Kidney (tissue), 14 donors: ENCODE measurements around the gene ERCC3. TPM values are rescaled to one million over a fixed set of nuclear protein-coding genes. Genes with fewer than 3 reads are reported as not detected.
"Not testable (repeated sequence)": the region's sequence is repeated elsewhere in the genome, so short reads cannot be mapped to it uniquely, and the experiment has no call there.

Experiments used
- DNase-seq, 5 donors: peaks; one replicate each; pipeline ENCODE4 v3.0.0-alpha.2; 2013 to 2020
- FAIRE-seq: peaks from 2 replicates; lab custom pipeline; 2012; peaks lifted over from hg19 to GRCh38; lab: Jason Lieb, UNC
- H3K27ac ChIP-seq, 2 donors: one replicate each; pipeline ENCODE4 v1.7.0; 2013; ENCODE audit warnings: low read depth in 2 of 2, low read length in 2 of 2, inconsistent platforms in 1 of 2
- H3K27me3 ChIP-seq: one replicate; pipeline ENCODE4 v1.7.1; 2013; ENCODE audit warnings: low read length, inconsistent platforms; ENCODE audit not compliant: control insufficient read depth, insufficient read depth
- H3K36me3 ChIP-seq, 3 donors: one replicate each; pipeline versions ENCODE4 v1.7.0 to v1.7.1; 2013; ENCODE audit warnings: low read length in 3 of 3, control low read depth in 1 of 3, inconsistent platforms in 1 of 3; ENCODE audit not compliant: insufficient read depth in 3 of 3, control insufficient read depth in 2 of 3
- H3K4me1 ChIP-seq, 3 donors: one replicate each; pipeline versions ENCODE4 v1.7.0 to v1.7.1; 2013; ENCODE audit warnings: low read length in 3 of 3, inconsistent platforms in 1 of 3, low read depth in 1 of 3; ENCODE audit not compliant: control insufficient read depth in 2 of 3, insufficient read depth in 2 of 3
- H3K4me3 ChIP-seq, 3 donors: one replicate each; pipeline versions ENCODE4 v1.7.0 to v1.8.1; 2013; ENCODE audit warnings: low read length in 3 of 3, control low read depth in 1 of 3, inconsistent platforms in 1 of 3
- H3K9ac ChIP-seq, 3 donors: one replicate each; pipeline versions ENCODE4 v1.7.0 to v1.7.1; 2013; ENCODE audit warnings: low read length in 3 of 3, control low read depth in 1 of 3, inconsistent platforms in 1 of 3
- H3K9me3 ChIP-seq, 3 donors: one replicate each; pipeline versions ENCODE4 v1.7.0 to v1.7.1; 2013; ENCODE audit warnings: low read length in 3 of 3, control low read depth in 1 of 3, inconsistent platforms in 1 of 3; ENCODE audit not compliant: control insufficient read depth in 2 of 3, insufficient read depth in 1 of 3
- intact Hi-C: fragments of 100-400 bp; cut with DNase I; formaldehyde crosslinking; loops from one replicate; pipeline ENCODE4 v1.11.1; 2022
- polyA plus RNA-seq: library from polyadenylated mRNA; stranded (reverse); fragments of 350-450 nt; fragmentation: Illumina TruSeq; extraction: RNeasy Lipid Tissue Mini Kit (QIAGEN cat#74804); gene quantifications from one replicate; pipeline ENCODE4 v1.2.3, GENCODE V29; 2014; ENCODE audit warnings: low read depth, low replicate concordance; ENCODE audit not compliant: insufficient read depth
- total RNA-seq: library from RNA; stranded (reverse); fragmentation: NEBNext Ultra II Directional; extraction: Animal tissue kit (Norgen Biotek cat#: 25700); gene quantifications from one replicate; pipeline ENCODE4 v1.2.1, GENCODE V29; 2021
- TF ChIP-seq, protein P1 (sequence below): IDR thresholded peaks from 3 replicates; pipeline ENCODE4 v1.5.1; 2012; ENCODE audit warnings: mild to moderate bottlenecking, moderate library complexity, borderline replicate concordance; ENCODE audit not compliant: insufficient read depth; ENCODE audit errors: extremely low read depth
- donor health status: control.
- donor health status: control.
- donor health status: control.
- donor health status: control.
- donor health status: control.
- donor health status: DM: yes; HTN: yes; CAD: no.
- donor health status: Normal renal cell carcinoma (clear cell type).

ERCC3 gene
- total and polyA plus RNA-seq, 2 donors from 2014 or later, result 23.5 to 37.1 TPM

DNA sequence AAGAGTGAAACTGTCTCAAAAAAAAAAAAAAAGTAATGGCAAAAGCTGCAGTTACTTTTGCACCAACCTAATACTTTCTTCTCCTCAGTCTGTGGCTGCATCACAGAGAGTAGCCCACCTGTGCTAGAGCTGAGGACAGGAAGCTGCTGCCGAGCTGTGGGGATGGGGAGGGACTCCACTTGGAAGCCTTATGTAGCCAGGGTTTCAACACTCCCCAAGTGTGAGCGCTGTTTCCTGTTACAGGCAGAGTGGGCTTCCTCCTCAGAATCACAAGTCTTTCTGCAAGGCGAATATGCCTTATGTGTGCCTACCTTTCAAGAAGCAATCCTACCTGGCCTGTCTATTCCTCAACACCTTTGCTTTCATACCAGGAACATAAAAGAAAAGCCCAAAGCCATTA is 37.6 kb downstream of the ERCC3 start:
- FAIRE-seq, result no peak
- no peaks in the 10 kb centered on the region for H3K27me3 ChIP-seq
- peaks cover 6 to 26% (median 24%) of the 10 kb centered on the region in 3 donors for H3K36me3 ChIP-seq
- no peaks in the 10 kb centered on the region for H3K4me1 ChIP-seq
- H3K27ac ChIP-seq, result no peak overlapping the region
- no peaks in the 10 kb centered on the region for H3K9me3 ChIP-seq
- H3K9ac ChIP-seq, result no peak overlapping the region
- H3K4me3 ChIP-seq, result no peak overlapping the region
- no peak for DNase-seq
- TF ChIP-seq, protein P1, sequence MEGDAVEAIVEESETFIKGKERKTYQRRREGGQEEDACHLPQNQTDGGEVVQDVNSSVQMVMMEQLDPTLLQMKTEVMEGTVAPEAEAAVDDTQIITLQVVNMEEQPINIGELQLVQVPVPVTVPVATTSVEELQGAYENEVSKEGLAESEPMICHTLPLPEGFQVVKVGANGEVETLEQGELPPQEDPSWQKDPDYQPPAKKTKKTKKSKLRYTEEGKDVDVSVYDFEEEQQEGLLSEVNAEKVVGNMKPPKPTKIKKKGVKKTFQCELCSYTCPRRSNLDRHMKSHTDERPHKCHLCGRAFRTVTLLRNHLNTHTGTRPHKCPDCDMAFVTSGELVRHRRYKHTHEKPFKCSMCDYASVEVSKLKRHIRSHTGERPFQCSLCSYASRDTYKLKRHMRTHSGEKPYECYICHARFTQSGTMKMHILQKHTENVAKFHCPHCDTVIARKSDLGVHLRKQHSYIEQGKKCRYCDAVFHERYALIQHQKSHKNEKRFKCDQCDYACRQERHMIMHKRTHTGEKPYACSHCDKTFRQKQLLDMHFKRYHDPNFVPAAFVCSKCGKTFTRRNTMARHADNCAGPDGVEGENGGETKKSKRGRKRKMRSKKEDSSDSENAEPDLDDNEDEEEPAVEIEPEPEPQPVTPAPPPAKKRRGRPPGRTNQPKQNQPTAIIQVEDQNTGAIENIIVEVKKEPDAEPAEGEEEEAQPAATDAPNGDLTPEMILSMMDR, result no peak
- intact Hi-C loops, result no loop called here

DNA sequence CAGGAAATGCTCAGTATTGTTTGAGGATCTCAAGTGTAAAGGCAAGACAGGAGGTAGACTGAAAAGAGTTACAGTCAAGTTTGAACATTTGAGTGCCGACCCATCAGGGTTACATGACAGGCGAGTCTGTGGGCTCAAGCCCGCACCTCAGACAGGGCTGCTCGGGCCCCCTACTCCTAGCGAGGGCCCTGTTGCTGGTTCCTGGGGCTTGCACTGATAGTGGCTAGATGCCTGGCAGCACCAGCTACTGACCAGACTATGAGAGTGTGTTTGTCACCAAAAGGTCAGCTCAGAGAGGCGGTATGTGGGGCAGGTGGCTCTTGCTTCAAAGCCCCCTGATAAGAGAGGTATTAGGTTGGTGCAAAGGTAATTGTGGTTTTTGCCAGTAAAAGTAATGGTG is 38.2 kb downstream of the ERCC3 start:
- intact Hi-C loops, result no loop called here
- Histone ChIP-seq H3K9ac (no peak overlapping the region), H3K9me3 (no peaks in the 10 kb centered on the region), H3K4me3 (no peak overlapping the region), H3K27ac (no peak overlapping the region), H3K36me3 (peaks cover 6 to 20% (median 19%) of the 10 kb centered on the region in 3 donors), H3K4me1 (no peaks in the 10 kb centered on the region), H3K27me3 (no peaks in the 10 kb centered on the region)
- TF ChIP-seq, protein P1, result no peak
- DNase-seq, result no peak
- FAIRE-seq, result no peak

DNA sequence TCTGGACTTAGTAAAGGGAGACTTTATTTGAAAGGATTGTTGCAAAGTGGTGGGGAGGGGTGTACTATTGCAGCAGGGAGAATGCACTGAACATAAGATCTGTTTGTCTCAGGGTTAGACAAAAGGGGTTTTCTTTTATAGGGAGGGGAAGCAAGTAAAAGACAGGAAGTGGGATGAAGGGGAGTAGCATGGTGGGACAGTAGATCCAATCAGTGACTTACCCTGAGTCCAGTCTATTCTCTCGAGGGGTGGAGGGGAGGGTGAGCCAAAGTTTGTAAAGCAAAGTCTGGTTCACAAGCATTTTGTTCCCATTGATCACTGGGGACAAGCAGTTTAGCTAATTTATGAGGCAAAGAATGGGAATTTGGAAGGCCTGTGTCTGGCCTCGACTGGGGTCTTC is 38.8 kb downstream of the ERCC3 start:
- no peak overlapping the region for H3K4me3 ChIP-seq
- no peak overlapping the region for H3K27ac ChIP-seq
- DNase-seq, result peak in 1 of 5 donors; percentile 14
- H3K9me3 ChIP-seq, result no peaks in the 10 kb centered on the region
- peaks cover 5 to 16% (median 14%) of the 10 kb centered on the region in 3 donors for H3K36me3 ChIP-seq
- H3K9ac ChIP-seq, result no peak overlapping the region
- intact Hi-C loops, result no loop called here
- no peaks in the 10 kb centered on the region for H3K27me3 ChIP-seq
- no peaks in the 10 kb centered on the region for H3K4me1 ChIP-seq
- TF ChIP-seq, protein P1, result no peak
- no peak for FAIRE-seq

DNA sequence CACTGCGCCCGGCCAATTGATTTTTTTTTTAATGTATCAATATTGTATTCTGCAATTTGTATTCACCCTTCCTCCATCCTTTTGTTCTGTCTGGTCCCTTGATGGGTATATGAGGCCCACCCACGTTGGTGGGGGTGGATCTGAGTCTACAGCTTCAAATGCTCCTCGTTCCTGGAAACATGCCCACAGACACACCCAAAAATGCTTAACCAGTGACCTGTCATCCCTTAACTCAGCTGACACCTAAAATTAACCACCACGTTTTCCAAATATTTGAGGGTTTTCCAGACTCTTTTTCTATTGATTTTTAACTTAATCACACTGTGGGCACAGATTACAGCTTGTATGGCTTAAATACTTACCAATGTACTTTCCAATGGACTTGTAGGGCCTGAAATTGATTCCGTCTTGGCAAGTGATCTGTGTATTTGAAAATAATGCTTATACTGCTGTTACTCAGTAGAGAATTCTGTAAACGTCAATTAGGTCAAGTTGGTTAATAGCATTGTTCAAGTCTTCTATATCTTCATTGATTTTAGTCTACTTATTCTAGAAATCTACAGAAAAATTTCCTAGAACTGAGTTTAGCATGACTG is 39.5 kb downstream of the ERCC3 start:
- no peak overlapping the region for H3K9ac ChIP-seq
- FAIRE-seq, result no peak
- DNase-seq, result no peak
- no peaks in the 10 kb centered on the region for H3K27me3 ChIP-seq
- intact Hi-C loops, result no loop called here
- peaks cover 3 to 10% (median 10%) of the 10 kb centered on the region in 3 donors for H3K36me3 ChIP-seq
- H3K4me3 ChIP-seq, result no peak overlapping the region
- no peaks in the 10 kb centered on the region for H3K4me1 ChIP-seq
- H3K9me3 ChIP-seq, result no peaks in the 10 kb centered on the region
- TF ChIP-seq, protein P1, result no peak
- no peak overlapping the region for H3K27ac ChIP-seq

DNA sequence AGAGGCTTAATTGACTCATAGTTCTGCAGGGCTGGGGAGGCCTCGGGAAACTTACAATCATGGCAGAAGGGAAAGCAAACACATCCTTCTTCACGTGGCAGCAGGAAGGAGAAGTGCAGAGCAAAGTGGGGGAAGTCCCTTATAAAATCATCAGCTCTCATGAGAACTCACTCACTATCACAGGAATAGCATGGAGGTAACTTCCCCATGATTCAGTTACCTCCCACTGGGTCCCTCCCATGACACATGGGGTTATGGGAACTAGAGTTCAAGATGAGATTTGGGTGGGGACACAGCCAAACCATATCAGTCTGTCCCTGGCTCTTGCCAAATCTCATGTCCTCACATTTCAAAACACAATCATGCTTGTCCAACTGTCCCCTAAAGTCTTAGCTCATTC is 52.8 kb downstream of the ERCC3 start:
- DNase-seq, intact Hi-C loops, H3K4me3 ChIP-seq, FAIRE-seq, H3K9ac ChIP-seq, H3K36me3 ChIP-seq, H3K27ac ChIP-seq, H3K9me3 ChIP-seq, H3K4me1 ChIP-seq, H3K27me3 ChIP-seq: not testable (repeated sequence)
